Measurements from ENCODE around the gene SLC39A11.

DNA sequence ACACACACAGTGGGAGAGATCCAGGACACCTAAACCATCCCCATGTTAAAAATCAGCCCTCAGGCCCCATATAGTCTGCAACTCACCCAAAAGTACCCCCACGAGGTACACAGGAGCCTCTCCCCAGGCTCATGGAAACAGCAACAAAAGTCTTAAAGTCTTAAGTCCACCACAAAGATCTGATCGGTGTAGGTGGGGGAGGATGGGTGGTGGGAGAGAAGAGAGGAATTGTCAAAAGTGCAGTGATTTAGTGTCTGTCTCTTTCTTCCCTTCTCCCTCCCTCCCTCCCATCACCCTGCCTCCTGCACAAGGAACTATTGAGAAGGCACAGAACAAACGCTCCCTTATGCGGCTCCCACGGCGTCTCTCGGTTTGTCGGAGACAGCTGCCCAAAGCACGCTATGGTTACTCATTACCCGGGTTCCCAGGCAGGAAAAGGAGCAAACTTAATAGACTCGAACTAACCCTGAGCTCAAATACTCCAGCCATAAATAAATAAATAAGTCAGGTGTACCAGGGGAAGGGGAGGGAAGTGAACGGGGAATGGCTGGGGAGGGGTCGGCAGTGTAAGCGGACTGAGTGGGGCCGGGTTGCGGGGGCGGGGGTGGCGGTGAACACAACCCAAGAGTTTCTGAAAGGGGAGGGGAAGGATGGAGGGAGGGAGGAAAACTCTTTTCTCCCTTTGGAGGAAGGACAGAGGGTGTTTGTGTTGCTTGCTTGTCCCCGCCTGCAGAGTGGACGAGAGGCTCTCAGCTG is 477.4 kb downstream of the SLC39A11 start:
- TF ChIP-seq, protein P1, sequence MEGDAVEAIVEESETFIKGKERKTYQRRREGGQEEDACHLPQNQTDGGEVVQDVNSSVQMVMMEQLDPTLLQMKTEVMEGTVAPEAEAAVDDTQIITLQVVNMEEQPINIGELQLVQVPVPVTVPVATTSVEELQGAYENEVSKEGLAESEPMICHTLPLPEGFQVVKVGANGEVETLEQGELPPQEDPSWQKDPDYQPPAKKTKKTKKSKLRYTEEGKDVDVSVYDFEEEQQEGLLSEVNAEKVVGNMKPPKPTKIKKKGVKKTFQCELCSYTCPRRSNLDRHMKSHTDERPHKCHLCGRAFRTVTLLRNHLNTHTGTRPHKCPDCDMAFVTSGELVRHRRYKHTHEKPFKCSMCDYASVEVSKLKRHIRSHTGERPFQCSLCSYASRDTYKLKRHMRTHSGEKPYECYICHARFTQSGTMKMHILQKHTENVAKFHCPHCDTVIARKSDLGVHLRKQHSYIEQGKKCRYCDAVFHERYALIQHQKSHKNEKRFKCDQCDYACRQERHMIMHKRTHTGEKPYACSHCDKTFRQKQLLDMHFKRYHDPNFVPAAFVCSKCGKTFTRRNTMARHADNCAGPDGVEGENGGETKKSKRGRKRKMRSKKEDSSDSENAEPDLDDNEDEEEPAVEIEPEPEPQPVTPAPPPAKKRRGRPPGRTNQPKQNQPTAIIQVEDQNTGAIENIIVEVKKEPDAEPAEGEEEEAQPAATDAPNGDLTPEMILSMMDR (IDR thresholded peaks at IDR 0.05): no peak
- TF ChIP-seq SIN3A (IDR thresholded peaks at IDR 0.05; ENCODE audit: borderline replicate concordance, insufficient read depth, low read depth, low read length) (no peak), POLR2AphosphoS5 (IDR thresholded peaks at IDR 0.05; ENCODE audit: low read depth, low read length) (no peak), TCF7L2 (IDR thresholded peaks at IDR 0.05; ENCODE audit: low read depth, low read length) (no peak)
- TF ChIP-seq, protein P2, sequence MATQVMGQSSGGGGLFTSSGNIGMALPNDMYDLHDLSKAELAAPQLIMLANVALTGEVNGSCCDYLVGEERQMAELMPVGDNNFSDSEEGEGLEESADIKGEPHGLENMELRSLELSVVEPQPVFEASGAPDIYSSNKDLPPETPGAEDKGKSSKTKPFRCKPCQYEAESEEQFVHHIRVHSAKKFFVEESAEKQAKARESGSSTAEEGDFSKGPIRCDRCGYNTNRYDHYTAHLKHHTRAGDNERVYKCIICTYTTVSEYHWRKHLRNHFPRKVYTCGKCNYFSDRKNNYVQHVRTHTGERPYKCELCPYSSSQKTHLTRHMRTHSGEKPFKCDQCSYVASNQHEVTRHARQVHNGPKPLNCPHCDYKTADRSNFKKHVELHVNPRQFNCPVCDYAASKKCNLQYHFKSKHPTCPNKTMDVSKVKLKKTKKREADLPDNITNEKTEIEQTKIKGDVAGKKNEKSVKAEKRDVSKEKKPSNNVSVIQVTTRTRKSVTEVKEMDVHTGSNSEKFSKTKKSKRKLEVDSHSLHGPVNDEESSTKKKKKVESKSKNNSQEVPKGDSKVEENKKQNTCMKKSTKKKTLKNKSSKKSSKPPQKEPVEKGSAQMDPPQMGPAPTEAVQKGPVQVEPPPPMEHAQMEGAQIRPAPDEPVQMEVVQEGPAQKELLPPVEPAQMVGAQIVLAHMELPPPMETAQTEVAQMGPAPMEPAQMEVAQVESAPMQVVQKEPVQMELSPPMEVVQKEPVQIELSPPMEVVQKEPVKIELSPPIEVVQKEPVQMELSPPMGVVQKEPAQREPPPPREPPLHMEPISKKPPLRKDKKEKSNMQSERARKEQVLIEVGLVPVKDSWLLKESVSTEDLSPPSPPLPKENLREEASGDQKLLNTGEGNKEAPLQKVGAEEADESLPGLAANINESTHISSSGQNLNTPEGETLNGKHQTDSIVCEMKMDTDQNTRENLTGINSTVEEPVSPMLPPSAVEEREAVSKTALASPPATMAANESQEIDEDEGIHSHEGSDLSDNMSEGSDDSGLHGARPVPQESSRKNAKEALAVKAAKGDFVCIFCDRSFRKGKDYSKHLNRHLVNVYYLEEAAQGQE (IDR thresholded peaks at IDR 0.05; ENCODE audit: insufficient read depth in 1 of 2, low read depth in 2 of 2, low read length in 1 of 2): no peak

All from Panc1 (cell line).